Large intestine (tissue), 3 donors: ENCODE measurements around the gene KIF26B. TPM values are rescaled to one million over a fixed set of nuclear protein-coding genes. Genes with fewer than 3 reads are reported as not detected.
"Not testable (repeated sequence)": the region's sequence is repeated elsewhere in the genome, so short reads cannot be mapped to it uniquely, and the experiment has no call there.

Experiments used
- DNase-seq, 2 donors: peaks; one replicate each; pipeline versions ENCODE4 v3.0.0 to v3.0.0-alpha.2; 2013
- H3K27ac ChIP-seq: one replicate; pipeline ENCODE4 v1.5.1; 2013; ENCODE audit warnings: low read length
- H3K27me3 ChIP-seq: 2 replicates; pipeline ENCODE4 v1.6.1; 2013; ENCODE audit warnings: low read length; ENCODE audit not compliant: control insufficient read depth, insufficient read depth
- H3K36me3 ChIP-seq: 2 replicates; pipeline ENCODE4 v1.6.1; 2013; ENCODE audit warnings: low read length; ENCODE audit not compliant: control insufficient read depth, insufficient read depth
- H3K4me1 ChIP-seq: one replicate; pipeline ENCODE4 v1.6.1; 2013; ENCODE audit warnings: low read length; ENCODE audit not compliant: control insufficient read depth, insufficient read depth
- H3K4me3 ChIP-seq: one replicate; pipeline ENCODE4 v1.5.1; 2013; ENCODE audit warnings: low read length
- H3K9me3 ChIP-seq: one replicate; pipeline ENCODE4 v1.6.1; 2013; ENCODE audit warnings: mild to moderate bottlenecking, low read depth, low read length, moderate library complexity; ENCODE audit not compliant: control insufficient read depth
- WGBS: methylation state at CpG from one replicate; pipeline ENCODE4 v1.1.5; 2013; ENCODE audit warnings: low lambda C conversion rate; ENCODE audit not compliant: insufficient coverage; 5-methylcytosine and 5-hydroxymethylcytosine counted together
- polyA plus RNA-seq: library from polyadenylated mRNA; unstranded; fragments of 120-200 nt; gene quantifications from one replicate; pipeline ENCODE4 v1.2.1, GENCODE V29; 2013

KIF26B gene
- polyA plus RNA-seq, 1 donor, result 3.9 TPM

DNA sequence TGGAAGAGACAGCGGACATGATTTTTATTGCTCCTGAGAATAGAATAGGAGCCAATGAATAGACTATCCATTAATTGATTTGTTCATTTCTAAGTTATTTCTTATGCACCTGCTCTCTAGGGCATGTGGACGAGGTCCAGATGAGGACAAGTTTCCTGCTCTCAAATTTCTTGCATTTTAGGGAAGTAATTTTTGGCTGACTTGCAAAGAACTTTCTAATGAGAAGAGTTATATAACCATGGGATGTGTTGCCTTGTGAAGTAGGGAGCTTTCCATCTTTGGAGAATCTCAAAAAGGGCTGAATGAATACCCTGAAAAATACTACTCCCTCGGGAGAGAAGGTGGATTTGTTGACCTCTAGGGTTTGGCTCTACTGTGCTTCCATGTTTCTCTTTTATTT lies 243.0 kb downstream of the KIF26B start:
- Histone ChIP-seq H3K27me3 (no peaks in the 10 kb centered on the region), H3K27ac (peak overlapping the region; percentile 64)
- 50% methylated on average over 1 of the region's 3 CpGs for WGBS

DNA sequence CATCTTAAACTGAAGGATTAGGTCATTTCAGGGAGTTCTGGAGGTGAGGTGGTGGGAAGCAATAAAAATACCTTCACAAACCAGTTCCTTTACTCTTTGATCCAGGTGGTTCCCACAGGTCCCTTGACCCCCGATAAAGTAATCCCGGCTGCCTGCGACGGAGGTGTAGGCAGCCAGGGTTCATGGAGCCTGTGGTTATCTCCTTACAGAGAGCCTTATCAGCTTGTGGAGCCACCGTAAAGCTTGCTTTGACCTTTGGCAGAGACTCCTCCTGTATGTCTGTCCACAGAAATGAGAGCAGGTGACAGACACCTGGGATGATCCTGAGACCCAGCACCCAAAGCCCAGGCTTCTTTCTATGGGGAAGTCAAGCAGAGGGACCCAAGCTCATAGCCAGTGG lies 243.4 kb downstream of the KIF26B start:
- Histone ChIP-seq H3K9me3 (peaks cover 7% of the 10 kb centered on the region), H3K27ac (peak overlapping the region; percentile 64), H3K27me3 (no peaks in the 10 kb centered on the region), H3K4me1 (peaks cover 34% of the 10 kb centered on the region), H3K4me3 (no peak overlapping the region), H3K36me3 (no peaks in the 10 kb centered on the region)
- DNase-seq, result peak; percentile 75 to 87
- no CpG with 5 or more reads among the region's 5 CpGs for WGBS

More for the DNA sequence above, 243.0 kb downstream of the KIF26B start:
- DNase-seq, result no peak
- H3K9me3 ChIP-seq, result peaks cover 7% of the 10 kb centered on the region
- no peaks in the 10 kb centered on the region for H3K36me3 ChIP-seq
- peaks cover 34% of the 10 kb centered on the region for H3K4me1 ChIP-seq
- H3K4me3 ChIP-seq, result no peak overlapping the region

DNA sequence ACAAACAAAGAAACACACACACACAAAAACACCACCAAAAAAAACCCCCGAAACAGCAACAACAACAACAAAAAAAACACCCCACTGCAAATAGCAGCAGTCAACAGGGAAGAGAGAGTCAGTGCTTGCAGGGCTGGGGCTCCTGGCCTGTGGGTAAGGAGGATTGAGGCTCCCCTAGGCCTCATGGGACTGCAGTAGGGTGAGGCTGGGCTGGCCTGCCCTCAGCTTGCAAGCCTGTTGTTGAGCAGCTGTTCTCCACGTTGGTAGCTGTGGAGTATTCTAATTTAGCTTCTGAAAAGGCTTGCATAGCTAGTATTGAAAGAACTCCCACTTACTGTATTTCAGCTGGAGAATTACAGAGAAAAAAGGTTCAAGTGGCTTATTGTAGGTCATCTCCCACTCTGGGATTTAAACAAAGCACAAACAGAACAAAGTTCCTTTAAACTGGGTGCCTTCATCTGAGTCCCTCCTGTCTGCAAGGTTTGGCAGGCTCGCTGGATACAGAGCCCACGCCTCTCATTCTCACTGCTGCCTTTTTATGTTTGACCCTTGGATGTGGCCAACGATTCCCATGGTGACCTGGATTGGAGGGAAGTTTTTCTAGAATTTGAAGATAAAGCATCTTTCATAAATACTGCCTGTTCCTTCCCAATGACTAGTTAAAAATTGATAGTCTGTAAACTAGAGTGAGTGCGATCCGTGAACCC lies 247.2 kb downstream of the KIF26B start:
- peaks cover 7% of the 10 kb centered on the region for H3K9me3 ChIP-seq
- peak overlapping the region; percentile 21 for H3K27ac ChIP-seq
- no peaks in the 10 kb centered on the region for H3K36me3 ChIP-seq
- no peak overlapping the region for H3K4me3 ChIP-seq
- H3K4me1 ChIP-seq, result peaks cover 10% of the 10 kb centered on the region
- DNase-seq, result no peak
- no peaks in the 10 kb centered on the region for H3K27me3 ChIP-seq
- WGBS, result 75% methylated on average over 2 of the region's 7 CpGs

DNA sequence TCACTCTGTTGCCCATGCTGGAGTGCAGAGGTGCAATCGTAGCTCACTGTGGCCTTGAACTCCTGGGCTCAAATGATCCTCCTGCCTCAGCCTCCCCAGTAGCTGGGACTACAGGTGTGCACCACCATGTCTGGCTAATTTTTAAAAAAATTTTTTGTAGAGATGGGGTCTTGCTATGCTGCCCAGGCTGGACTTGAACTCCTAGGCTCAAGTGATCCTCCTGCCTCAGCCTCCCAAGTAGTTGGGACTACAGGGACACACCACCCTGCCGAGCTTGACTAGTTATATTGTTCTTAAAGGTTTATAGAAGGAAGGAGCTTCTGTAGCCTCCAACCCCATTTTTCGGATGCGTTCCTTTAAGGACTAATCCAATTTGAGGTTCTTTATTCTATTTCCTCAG lies 248.2 kb downstream of the KIF26B start:
- not testable (repeated sequence) for H3K36me3 ChIP-seq, DNase-seq, H3K27me3 ChIP-seq, H3K4me3 ChIP-seq, H3K4me1 ChIP-seq, H3K9me3 ChIP-seq, H3K27ac ChIP-seq
- WGBS, result 100% methylated on average over 2 of the region's 4 CpGs

DNA sequence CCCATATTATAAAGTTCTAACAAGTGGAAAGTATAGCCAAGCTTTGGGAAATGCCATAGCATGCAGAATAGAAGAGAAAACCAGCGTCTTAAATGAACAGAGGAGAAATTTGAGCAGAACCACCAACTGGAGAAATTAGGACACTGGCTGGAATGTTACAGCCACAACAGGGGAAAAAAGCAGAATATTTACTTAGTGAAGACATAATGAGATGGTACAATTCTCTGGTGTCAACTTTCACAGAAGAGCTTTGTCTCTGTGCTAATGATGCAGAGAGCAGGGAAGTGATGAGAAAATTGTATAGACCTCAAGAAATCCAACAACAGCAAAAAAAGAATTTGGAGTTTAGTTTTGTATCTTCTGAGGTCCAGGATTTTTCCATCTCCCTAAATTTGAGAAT lies 249.7 kb downstream of the KIF26B start:
- peaks cover 7% of the 10 kb centered on the region for H3K9me3 ChIP-seq
- no peak for DNase-seq
- H3K27me3 ChIP-seq, result no peaks in the 10 kb centered on the region
- 67% methylated on average over 1 of the region's 1 CpG for WGBS
- H3K4me1 ChIP-seq, result peaks cover 18% of the 10 kb centered on the region
- no peak overlapping the region for H3K27ac ChIP-seq
- H3K4me3 ChIP-seq, result no peak overlapping the region
- H3K36me3 ChIP-seq, result no peaks in the 10 kb centered on the region

DNA sequence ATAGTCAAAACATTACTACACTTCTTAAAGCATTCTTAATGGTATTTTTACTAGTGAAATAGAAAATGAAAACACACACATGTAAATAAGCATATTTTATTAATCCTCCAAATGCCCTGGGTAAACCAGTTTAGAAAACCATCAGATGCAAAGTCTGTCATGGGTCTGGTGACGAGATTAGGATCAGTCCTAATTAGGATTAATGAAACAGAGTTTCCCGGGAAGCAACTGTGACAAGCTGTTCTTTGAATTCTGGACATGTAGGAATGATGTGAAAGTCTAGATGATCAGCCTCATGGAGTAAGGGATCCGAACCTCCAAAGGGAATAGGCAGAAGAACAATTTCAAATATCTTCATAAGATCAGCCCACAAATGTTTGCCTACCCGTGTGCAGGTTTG lies 250.2 kb downstream of the KIF26B start:
- Histone ChIP-seq H3K4me1 (peaks cover 20% of the 10 kb centered on the region), H3K4me3 (no peak overlapping the region), H3K36me3 (no peaks in the 10 kb centered on the region), H3K27me3 (no peaks in the 10 kb centered on the region), H3K27ac (no peak overlapping the region), H3K9me3 (peaks cover 7% of the 10 kb centered on the region)
- no peak for DNase-seq
- WGBS, result no CpG with 5 or more reads among the region's 4 CpGs

DNA sequence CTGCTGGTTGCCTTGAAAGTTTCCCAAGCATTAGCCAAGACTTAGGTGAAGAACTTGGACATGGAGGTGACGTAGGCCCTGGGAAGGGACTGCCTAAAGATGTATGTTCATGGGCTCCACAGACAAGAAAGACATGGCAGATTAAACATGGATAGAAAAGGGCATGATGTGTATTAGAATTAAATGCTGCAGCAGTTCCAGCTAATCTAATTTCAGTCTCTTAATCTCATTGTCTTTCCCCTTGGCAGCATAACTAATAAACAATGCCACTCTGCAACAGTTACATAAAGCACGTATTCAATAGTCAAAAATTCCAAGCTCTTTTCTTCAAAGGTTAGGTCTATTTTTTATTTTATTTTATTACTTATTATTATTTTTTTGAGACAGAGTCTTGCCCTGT lies 251.6 kb downstream of the KIF26B start:
- H3K4me1 ChIP-seq, result peaks cover 31% of the 10 kb centered on the region
- DNase-seq, result no peak
- no peak overlapping the region for H3K27ac ChIP-seq
- no peaks in the 10 kb centered on the region for H3K27me3 ChIP-seq
- peaks cover 6% of the 10 kb centered on the region for H3K9me3 ChIP-seq
- no peak overlapping the region for H3K4me3 ChIP-seq
- WGBS, result 100% methylated on average over 1 of the region's 2 CpGs
- no peaks in the 10 kb centered on the region for H3K36me3 ChIP-seq

DNA sequence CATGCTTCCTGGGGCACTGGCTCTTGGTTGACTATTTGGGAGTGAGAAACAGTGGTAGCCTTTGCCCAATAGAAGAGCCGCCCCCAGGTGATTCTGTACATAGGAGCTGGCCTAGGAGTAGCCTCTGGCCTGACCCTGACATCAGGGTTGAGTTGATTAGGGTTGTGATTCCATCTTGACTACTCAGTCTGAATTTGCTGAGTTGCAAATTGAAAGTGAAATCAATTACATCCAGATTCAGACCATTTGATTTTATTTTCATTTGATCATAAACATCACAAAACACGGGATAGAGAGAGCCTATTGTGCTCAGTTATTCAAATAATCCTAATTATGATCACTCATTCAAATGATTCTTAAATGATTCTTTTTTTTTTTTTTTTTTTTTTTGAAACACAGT lies 253.2 kb downstream of the KIF26B start:
- Histone ChIP-seq H3K4me1 (peaks cover 38% of the 10 kb centered on the region), H3K27ac (no peak overlapping the region), H3K36me3 (no peaks in the 10 kb centered on the region), H3K4me3 (no peak overlapping the region), H3K27me3 (no peaks in the 10 kb centered on the region), H3K9me3 (no peaks in the 10 kb centered on the region)
- no CpG with 5 or more reads among the region's 2 CpGs for WGBS
- DNase-seq, result no peak

DNA sequence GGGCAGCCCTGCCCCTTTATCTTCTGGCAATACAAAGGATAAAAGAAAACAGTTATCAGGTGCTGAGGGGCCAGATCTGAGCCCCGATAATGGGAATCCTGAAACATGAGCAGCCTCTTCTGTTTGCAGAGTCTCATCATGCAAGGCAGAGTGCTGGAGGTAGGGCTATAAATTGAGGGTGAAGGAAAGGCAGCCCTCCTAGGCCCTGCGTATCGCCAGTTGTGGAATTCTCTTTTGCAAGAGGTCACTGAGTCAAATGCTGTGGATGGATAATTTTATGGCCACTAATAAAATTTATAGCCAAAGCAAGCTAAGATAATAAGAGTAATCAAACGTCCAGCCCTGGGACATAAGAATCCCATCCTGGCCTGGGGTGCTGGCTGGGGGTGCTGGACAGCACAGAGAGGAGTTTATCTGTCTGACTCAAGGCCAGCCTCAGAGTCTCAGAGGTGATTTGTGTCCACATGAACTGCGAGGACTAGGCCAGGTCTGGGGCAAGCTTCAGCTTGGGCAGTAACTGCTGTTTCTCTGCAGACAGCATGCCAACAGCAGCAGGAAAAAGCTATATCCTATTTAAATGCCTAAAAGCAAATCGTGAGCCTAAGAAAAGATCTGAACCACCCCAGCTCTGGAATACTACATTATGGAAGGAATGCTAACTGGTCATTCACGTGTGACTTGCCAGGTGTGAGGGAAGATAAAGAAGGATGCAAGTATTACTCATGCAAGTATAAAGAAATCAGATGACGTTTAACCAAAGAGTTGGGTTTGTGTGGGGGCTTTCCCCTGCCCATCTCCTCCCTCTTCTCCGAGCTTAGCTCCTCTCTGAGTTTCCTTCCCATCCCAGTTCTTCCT lies 254.8 kb downstream of the KIF26B start:
- no peak overlapping the region for H3K4me3 ChIP-seq
- H3K4me1 ChIP-seq, result peaks cover 38% of the 10 kb centered on the region
- H3K27me3 ChIP-seq, result no peaks in the 10 kb centered on the region
- peak; percentile 55 to 78 for DNase-seq
- H3K27ac ChIP-seq, result peak overlapping the region; percentile 68
- WGBS, result 20% methylated on average over 1 of the region's 9 CpGs
- no peaks in the 10 kb centered on the region for H3K9me3 ChIP-seq
- no peaks in the 10 kb centered on the region for H3K36me3 ChIP-seq

DNA sequence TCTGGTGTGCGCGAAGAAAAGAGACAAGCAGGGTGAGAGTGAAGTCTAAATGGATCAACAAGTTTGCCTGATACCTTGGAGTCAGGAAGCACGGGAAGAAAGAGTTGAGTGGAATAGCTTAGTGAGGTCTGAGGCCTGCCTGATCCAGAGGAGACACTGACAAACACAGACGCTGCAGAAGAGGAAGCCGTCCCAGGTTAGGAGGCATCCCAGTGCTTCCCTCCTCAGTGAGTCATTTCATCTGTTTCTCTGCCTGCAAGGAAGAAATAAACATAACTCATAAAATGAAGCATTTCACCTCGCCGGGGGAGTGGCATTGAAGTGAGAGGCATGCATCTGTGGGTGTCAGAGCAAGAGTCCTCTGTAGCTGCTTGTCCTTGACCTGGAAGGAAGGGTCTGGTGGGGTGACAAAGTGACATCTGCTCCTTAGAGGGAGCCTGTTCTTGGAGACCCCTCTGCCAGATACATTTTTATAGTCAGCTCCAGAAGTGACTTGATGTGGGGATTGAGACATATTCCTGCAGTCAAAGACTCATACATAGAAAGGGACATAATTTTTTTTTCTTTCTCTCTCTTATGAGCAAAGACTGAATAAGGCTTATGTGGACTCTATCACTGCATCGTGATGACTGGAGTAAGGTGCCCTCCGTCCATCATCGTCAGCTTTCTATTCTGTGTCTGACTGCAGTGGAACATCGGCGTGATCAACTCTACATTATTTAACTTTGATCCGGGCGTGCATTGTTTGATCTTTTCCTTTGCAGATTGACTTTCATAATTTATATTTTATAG lies 256.7 kb downstream of the KIF26B start:
- no peak for DNase-seq
- Histone ChIP-seq H3K36me3 (no peaks in the 10 kb centered on the region), H3K27me3 (no peaks in the 10 kb centered on the region), H3K9me3 (no peaks in the 10 kb centered on the region), H3K27ac (peak overlapping the region; percentile 44), H3K4me1 (peaks cover 38% of the 10 kb centered on the region), H3K4me3 (no peak overlapping the region)
- 49% methylated on average over 4 of the region's 14 CpGs for WGBS
